H1 (cell line): ENCODE data around the gene ZNF18. TPM values are rescaled to one million over a fixed set of nuclear protein-coding genes. Genes with fewer than 3 reads are reported as not detected.
A peak's percentile ranks its signal among the peaks of the same experiment; 100 is the strongest.

Experiments
- CTCF ChIA-PET: fragments of 300-600 bp; sonication (Branson Sonifier 250); formaldehyde crosslinking; loops from one replicate; lab custom pipeline; 2021; ENCODE audit not compliant: partially characterized antibody; lab: Charles Lee
- POLR2A ChIA-PET: fragments of 300-600 bp; sonication (Branson Sonifier 250); formaldehyde crosslinking; loops from one replicate; lab custom pipeline; 2021; ENCODE audit warnings: inconsistent platforms; ENCODE audit not compliant: partially characterized antibody; lab: Charles Lee
- DNase-seq, 2 experiments: peaks; one replicate each; pipeline versions ENCODE4 v3.0.0 to v3.0.0-alpha.2; 2010 to 2022; ENCODE audit warnings: low spot score in 2 of 2, low read depth in 1 of 2, mixed read lengths in 1 of 2
- FAIRE-seq: peaks from 2 replicates; lab custom pipeline; 2011; peaks lifted over from hg19 to GRCh38; lab: Jason Lieb, UNC
- H2AFZ ChIP-seq: 2 replicates; pipeline ENCODE4 v1.8.1; 2012; ENCODE audit warnings: low read length, inconsistent platforms
- H2AK5ac ChIP-seq: 2 replicates; pipeline ENCODE4 v1.6.1; 2013; ENCODE audit warnings: low read depth, low read length
- H2BK120ac ChIP-seq: replicated peaks from 2 replicates; pipeline ENCODE3; 2013; ENCODE audit warnings: low read depth, low read length, inconsistent platforms
- H2BK12ac ChIP-seq: 2 replicates; pipeline ENCODE4 v1.6.1; 2013; ENCODE audit warnings: low read depth, low read length
- H2BK15ac ChIP-seq: 2 replicates; pipeline ENCODE4 v1.6.1; 2013; ENCODE audit warnings: low read length
- H2BK20ac ChIP-seq: 2 replicates; pipeline ENCODE4 v1.6.1; 2013; ENCODE audit warnings: low read length
- H2BK5ac ChIP-seq: 2 replicates; pipeline ENCODE4 v1.6.1; 2013; ENCODE audit warnings: low read depth, low read length
- H3K14ac ChIP-seq: 2 replicates; pipeline ENCODE4 v1.6.1; 2013; ENCODE audit warnings: inconsistent platforms; ENCODE audit not compliant: insufficient read length
- H3K18ac ChIP-seq: 2 replicates; pipeline ENCODE4 v1.6.1; 2013; ENCODE audit warnings: low read length; ENCODE audit errors: extremely low read depth
- H3K23ac ChIP-seq: 2 replicates; pipeline ENCODE4 v1.6.1; 2013; ENCODE audit warnings: inconsistent platforms; ENCODE audit not compliant: insufficient read length
- H3K23me2 ChIP-seq: 2 replicates; pipeline ENCODE4 v1.6.1; 2013; ENCODE audit warnings: low read depth, low read length
- H3K27ac ChIP-seq: 2 replicates; pipeline ENCODE4 v1.6.1; 2011; ENCODE audit warnings: low read depth, low read length, inconsistent platforms
- H3K27me3 ChIP-seq, 4 experiments: replicated peaks in 1 of 4; 1 replicate in 1 of 4; 2 replicates in 3 of 4; pipeline versions ENCODE4 v1.6.1 to v1.8.1; 2011 to 2013; ENCODE audit warnings: low read length in 3 of 4, mild to moderate bottlenecking in 3 of 4, inconsistent platforms in 2 of 4, mixed read lengths in 2 of 4, moderate library complexity in 1 of 4; ENCODE audit not compliant: control insufficient read depth in 3 of 4, insufficient read depth in 3 of 4; ENCODE audit errors: extremely low read depth in 1 of 4
- H3K36me3 ChIP-seq, 4 experiments: 2 replicates each; pipeline versions ENCODE4 v1.6.1 to v1.8.1; 2011 to 2013; ENCODE audit warnings: mild to moderate bottlenecking in 4 of 4, low read length in 3 of 4, moderate library complexity in 2 of 4, control low read depth in 1 of 4, inconsistent platforms in 1 of 4; ENCODE audit not compliant: insufficient read depth in 4 of 4, control insufficient read depth in 2 of 4
- H3K4ac ChIP-seq: replicated peaks from 2 replicates; pipeline ENCODE3; 2013; ENCODE audit warnings: low read length, low read depth, mixed read lengths, inconsistent platforms; ENCODE audit not compliant: insufficient read length
- H3K4me1 ChIP-seq, 4 experiments: replicated peaks in 1 of 4; 1 replicate in 1 of 4; 2 replicates in 3 of 4; pipeline versions ENCODE4 v1.6.1 to v1.8.1; 2011 to 2013; ENCODE audit warnings: low read length in 3 of 4, inconsistent platforms in 2 of 4, mixed read lengths in 1 of 4; ENCODE audit not compliant: insufficient read depth in 4 of 4, control insufficient read depth in 3 of 4
- H3K4me2 ChIP-seq, 2 experiments: 2 replicates each; pipeline versions ENCODE4 v1.6.1 to v1.8.1; 2011 to 2013; ENCODE audit warnings: low read depth in 2 of 2, low read length in 2 of 2, control low read depth in 1 of 2, inconsistent platforms in 1 of 2, mild to moderate bottlenecking in 1 of 2; ENCODE audit not compliant: insufficient read depth in 1 of 2
- H3K4me3 ChIP-seq, 4 experiments: fragments of 200-600, 300-600 bp in 1 of 4; sonication (generic), shearing (Covaris generic), sonication (Bioruptor Twin) in 1 of 4; 2 replicates each; pipeline versions ENCODE4 v1.5.1 to v1.8.1; 2011 to 2016; ENCODE audit warnings: low read length in 4 of 4, low read depth in 3 of 4, control low read depth in 2 of 4, inconsistent platforms in 2 of 4, mild to moderate bottlenecking in 2 of 4, mixed read lengths in 1 of 4, moderate library complexity in 1 of 4; ENCODE audit not compliant: insufficient read depth in 2 of 4; ENCODE audit errors: extremely low read depth in 1 of 4
- H3K56ac ChIP-seq: replicated peaks from 2 replicates; pipeline ENCODE3; 2013; ENCODE audit warnings: low read depth, mild to moderate bottlenecking, mixed read lengths, low read length, inconsistent platforms; ENCODE audit not compliant: insufficient read length
- H3K79me1 ChIP-seq: 2 replicates; pipeline ENCODE4 v1.6.1; 2013; ENCODE audit warnings: low read depth, low read length, control low read depth
- H3K79me2 ChIP-seq, 2 experiments: 2 replicates each; pipeline versions ENCODE4 v1.6.1 to v1.8.1; 2012 to 2013; ENCODE audit warnings: low read length in 2 of 2, mild to moderate bottlenecking in 2 of 2, inconsistent platforms in 1 of 2; ENCODE audit not compliant: insufficient read depth in 2 of 2, control insufficient read depth in 1 of 2
- H3K9ac ChIP-seq, 4 experiments: replicated peaks in 1 of 4; 1 replicate in 1 of 4; 2 replicates in 3 of 4; pipeline versions ENCODE4 v1.6.1 to v1.8.1; 2011 to 2013; ENCODE audit warnings: low read depth in 3 of 4, low read length in 3 of 4, control low read depth in 2 of 4, mild to moderate bottlenecking in 2 of 4, moderate library complexity in 2 of 4, inconsistent platforms in 1 of 4; ENCODE audit errors: extremely low read depth in 1 of 4
- H3K9me3 ChIP-seq, 2 experiments: 2 replicates each; pipeline versions ENCODE4 v1.6.1 to v1.8.1; 2012 to 2013; ENCODE audit warnings: mild to moderate bottlenecking in 2 of 2, moderate library complexity in 2 of 2, control low read depth in 1 of 2, inconsistent platforms in 1 of 2, low read depth in 1 of 2, low read length in 1 of 2, mixed read lengths in 1 of 2; ENCODE audit not compliant: insufficient read depth in 2 of 2
- H4K20me1 ChIP-seq, 2 experiments: replicated peaks in 1 of 2; 2 replicates each; pipeline versions ENCODE3 to v1.8.1; 2011 to 2013; ENCODE audit warnings: inconsistent platforms in 2 of 2, low read length in 2 of 2, mild to moderate bottlenecking in 1 of 2; ENCODE audit not compliant: insufficient read depth in 2 of 2, control insufficient read depth in 1 of 2
- H4K5ac ChIP-seq: 2 replicates; pipeline ENCODE4 v1.6.1; 2013; ENCODE audit warnings: low read length, low read depth, mixed read lengths, inconsistent platforms; ENCODE audit not compliant: insufficient read length
- H4K8ac ChIP-seq: 2 replicates; pipeline ENCODE4 v1.8.0; 2013; ENCODE audit warnings: mild to moderate bottlenecking, moderate library complexity, low read length, inconsistent platforms; ENCODE audit not compliant: insufficient read depth; ENCODE audit errors: extremely low read depth
- H4K91ac ChIP-seq: replicated peaks from 2 replicates; pipeline ENCODE3; 2013; ENCODE audit warnings: low read length, mixed read lengths, inconsistent platforms; ENCODE audit not compliant: insufficient read length
- ATF3 ChIP-seq: IDR thresholded peaks from 2 replicates; pipeline ENCODE4 v1.6.1; 2011; ENCODE audit warnings: low read depth, mild to moderate bottlenecking, low read length; ENCODE audit not compliant: insufficient read depth
- CBX8 ChIP-seq: fragments of 300-800, 300-1000 bp; sonication (generic); IDR thresholded peaks from 2 replicates; pipeline ENCODE4 v1.7.1; 2016; ENCODE audit warnings: low read depth, low read length, borderline replicate concordance
- JUN ChIP-seq: IDR thresholded peaks from 2 replicates; pipeline ENCODE4 v1.6.1; 2011; ENCODE audit warnings: low read depth, mild to moderate bottlenecking, improper control_type of control experiment, low read length
- JUND ChIP-seq: IDR thresholded peaks from 2 replicates; pipeline ENCODE4 v1.6.1; 2011; ENCODE audit warnings: mild to moderate bottlenecking, improper control_type of control experiment, low read length
- RAD21 ChIP-seq, 2 experiments: IDR thresholded peaks in 1 of 2; conservative IDR thresholded peaks in 1 of 2; 2 replicates each; pipeline ENCODE4 v1.6.1; 2011; ENCODE audit warnings: low read depth in 2 of 2, low read length in 2 of 2, improper control_type of control experiment in 1 of 2, inconsistent platforms in 1 of 2, mild to moderate bottlenecking in 1 of 2, moderate library complexity in 1 of 2
- SP2 ChIP-seq: IDR thresholded peaks from 2 replicates; pipeline ENCODE4 v1.6.1; 2012; ENCODE audit warnings: mild to moderate bottlenecking, low read length, inconsistent platforms
- TCF12 ChIP-seq: IDR thresholded peaks from 2 replicates; pipeline ENCODE4 v1.6.1; 2011; ENCODE audit warnings: low read depth, mild to moderate bottlenecking, low read length
- WGBS, 2 experiments: shearing (Covaris generic) in 1 of 2; methylation state at CpG; one replicate each; pipeline versions ENCODE4 v1.1.6 to v1.1.7; 2013 to 2015; ENCODE audit warnings: low lambda C conversion rate in 2 of 2, mixed read lengths in 2 of 2, inconsistent platforms in 1 of 2, low coverage in 1 of 2, missing lambda C conversion rate in 1 of 2; ENCODE audit not compliant: insufficient replicate concordance in 2 of 2, insufficient coverage in 1 of 2, insufficient read length in 1 of 2; ENCODE audit errors: extremely low coverage in 1 of 2, missing lambda C conversion rate in 1 of 2; 5-methylcytosine and 5-hydroxymethylcytosine counted together
- polyA plus RNA-seq, 7 experiments: library from polyadenylated mRNA; depleted of rRNA in 3 of 7; stranded (reverse) in 5 of 7; unstranded in 2 of 7; fragments of >200 nt in 5 of 7; fragments of 200-250 nt in 2 of 7; gene quantifications; 1 replicate in 5 of 7; 2 replicates in 1 of 7; 4 replicates in 1 of 7; pipeline versions ENCODE4 v1.2.1 to v1.2.3, GENCODE V29; 2011 to 2013; ENCODE audit warnings: missing spikeins in 2 of 7, mixed read lengths in 2 of 7
- total RNA-seq: library from RNA; stranded (reverse); fragmentation: NEBNext Ultra II Directional; extraction: Animal tissue kit (Norgen Biotek cat#: 25700); gene quantifications from 2 replicates; pipeline ENCODE4 v1.2.1, GENCODE V29; 2021

ZNF18 gene
- total and polyA plus RNA-seq, 2 of the 8 experiments (the other 6 are each of a cell fraction or from before 2014, with no cell fraction given), result 3.0 to 9.9 TPM

- DNase-seq (peak; percentile 83 to 99), FAIRE-seq (no peak)
- CTCF ChIA-PET, result interaction anchor here (0.5 to 1.0 kb wide), 2 partner anchors 32 to 276 kb away, joined by 3 read pairs; no protein-coding TSS in a partner anchor
- H2BK15ac ChIP-seq, result no peak within 1 kb of the TSS
- POLR2A ChIA-PET, result interaction anchor here (0.7 to 4.8 kb wide), 22 partner anchors 8 to 1273 kb away, joined by 3 to 49 read pairs (median 6); partner anchors contain the start of gene ZNF18
- no peak within 1 kb of the TSS for H3K4ac ChIP-seq
- no peak within 1 kb of the TSS for H3K56ac ChIP-seq
- peaks cover 0 to 3% (median 0%) of the 10 kb centered on the region in 4 experiments; a peak in 3 of 7 replicates for H3K4me1 ChIP-seq
- H3K23me2 ChIP-seq, result peaks cover 2% of the 10 kb centered on the region; the same call in 1 of the 2 replicates
- peak within 1 kb of the TSS; percentile 94 for H2AFZ ChIP-seq
- H3K14ac ChIP-seq, result no peak within 1 kb of the TSS
- peaks cover 8 to 10% of the 10 kb centered on the region in 2 experiments for H4K20me1 ChIP-seq
- H2BK5ac ChIP-seq, result no peak within 1 kb of the TSS
- H3K36me3 ChIP-seq, result no peaks in the 10 kb centered on the region
- H3K4me3 ChIP-seq, result peak within 1 kb of the TSS; percentile 68 to 85 (median 77)
- WGBS, 2 experiments, result 1% methylated on average over 69 of the region's 123 CpGs; no CpG with 5 or more reads in 1 of the 2 experiments
- H3K27me3 ChIP-seq, result no peaks in the 10 kb centered on the region; a peak in 1 of 7 replicates
- H2BK12ac ChIP-seq, result no peak within 1 kb of the TSS
- peak within 1 kb of the TSS; percentile 76 for H3K27ac ChIP-seq
- peak within 1 kb of the TSS; percentile 87 for H2BK120ac ChIP-seq
- peaks cover 0 to 46% of the 10 kb centered on the region in 2 experiments; a peak in 3 of 4 replicates for H3K79me2 ChIP-seq
- no peak within 1 kb of the TSS for H4K5ac ChIP-seq
- H4K91ac ChIP-seq, result no peak within 1 kb of the TSS
- H2BK20ac ChIP-seq, result no peak within 1 kb of the TSS
- H3K23ac ChIP-seq, result no peak within 1 kb of the TSS
- no peaks in the 10 kb centered on the region; the same call in none of the 2 replicates for H3K79me1 ChIP-seq
- H3K18ac ChIP-seq, result 0 out of 2 replicates have a peak within 1 kb of the TSS, but pooled peaks have one; percentile 65
- peak within 1 kb of the TSS; percentile 58 to 99 (median 80) for H3K9ac ChIP-seq
- peak within 1 kb of the TSS; percentile 66 to 74 for H3K4me2 ChIP-seq
- no peak within 1 kb of the TSS for H2AK5ac ChIP-seq
- peak within 1 kb of the TSS; percentile 85; the same call in 1 of the 2 replicates for H4K8ac ChIP-seq
- H3K9me3 ChIP-seq, result no peaks in the 10 kb centered on the region
- TF ChIP-seq TCF12, result 0 out of 2 replicates have a peak, but pooled peaks have one; percentile 13
- no peak for TF ChIP-seq CBX8
- no peak for TF ChIP-seq JUND
- no peak for TF ChIP-seq SP2
- TF ChIP-seq RAD21 (IDR thresholded peaks at IDR 0.05 in 1 of 2, conservative IDR thresholded peaks at IDR 0.05 in 1 of 2; ENCODE audit: low read depth in 2 of 2, low read length in 2 of 2), result no peak
- TF ChIP-seq JUN, result no peak
- no peak for TF ChIP-seq ATF3
Observed at GRCh38 chr17:12020642-12021622, 23.7 kb upstream of the ZNF18 start, which contains the start of gene MAP2K4. Gene MAP2K4, plus strand, starts transcription at chr17:12020877. Its CDS starts 10 bp downstream, at chr17:12020887.
